Measurements from ENCODE around the gene PRPF19. TPM values are rescaled to one million over a fixed set of nuclear protein-coding genes. Genes with fewer than 3 reads are reported as not detected.

Gene PRPF19
- total and polyA plus RNA-seq, 2 of the 8 experiments (the other 6 are each of a cell fraction or from before 2014, with no cell fraction given): 107 to 141 TPM

DNA sequence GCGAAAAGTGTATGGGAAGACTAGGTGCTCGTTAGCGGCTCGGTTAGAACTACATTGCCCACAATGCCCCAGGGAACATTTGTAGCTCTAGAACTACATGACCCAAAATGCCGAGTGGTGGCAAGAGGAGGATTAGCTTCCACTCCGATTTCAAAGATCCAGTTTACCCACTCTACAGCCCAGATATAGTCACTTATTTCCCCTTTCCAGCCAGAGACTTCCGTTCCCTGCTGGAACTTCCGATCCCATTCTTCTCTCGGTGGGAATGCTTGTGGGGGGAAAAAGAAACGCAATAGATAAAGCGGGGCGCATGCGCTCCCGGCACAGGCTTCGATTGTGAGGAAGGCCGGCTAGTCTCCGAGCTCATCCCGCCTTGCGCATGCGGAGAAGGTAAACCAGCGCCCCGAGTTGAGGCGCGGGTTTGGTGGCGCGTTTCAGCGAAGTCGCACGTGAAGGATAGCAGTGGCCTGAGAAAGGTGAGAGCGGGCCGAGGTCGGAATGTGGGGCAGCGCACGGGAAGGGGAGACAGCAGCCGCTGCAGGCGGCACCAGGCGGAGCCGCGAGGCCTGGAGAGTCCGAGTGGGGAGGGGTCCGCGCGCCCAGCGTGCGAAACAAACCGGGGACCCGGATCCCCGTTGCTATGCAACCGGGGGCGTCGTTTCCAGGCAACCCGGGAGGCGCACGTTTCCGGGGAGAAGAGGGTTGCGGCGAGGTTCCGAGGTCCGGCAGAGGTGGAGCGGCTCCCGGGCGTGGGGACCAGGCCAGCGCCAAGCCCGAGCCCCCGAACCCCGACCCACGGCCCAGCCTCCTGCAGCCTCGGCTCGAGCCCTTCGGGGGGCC is 7.6 kb upstream of the PRPF19 start, which contains the start of gene TMEM109:
Gene TMEM109 (plus strand): TSS at position 366 of the 840 bp plus-strand sequence. CDS start 5,536 bp downstream, outside the sequence.
- ChIA-PET CTCF (ENCODE audit: partially characterized antibody) (interaction anchor here (0.8 to 2.6 kb wide), 8 partner anchors 9 to 219 kb away, joined by 3 to 10 read pairs (median 4); no protein-coding TSS in a partner anchor), POLR2A (ENCODE audit: partially characterized antibody) (interaction anchor here (0.7 to 4.2 kb wide), 9 partner anchors 9 to 448 kb away, joined by 3 to 28 read pairs (median 3); partner anchors contain the start of genes CYB561A3, PRPF19, PTGDR2 and TMEM132A)
- Histone ChIP-seq H3K9ac (replicated peaks in 1 of 4; ENCODE audit: extremely low read depth in 1 of 4, low read depth in 3 of 4, low read length in 3 of 4) (peak within 1 kb of the TSS; percentile 10 to 94 (median 82)), H2BK20ac (ENCODE audit: low read length) (peak within 1 kb of the TSS; percentile 66; the same call in 1 of the 2 replicates), H2BK120ac (replicated peaks; ENCODE audit: low read depth, low read length) (no peak within 1 kb of the TSS), H3K9me3 (ENCODE audit: insufficient read depth in 2 of 2, low read depth in 1 of 2, low read length in 1 of 2) (no peaks in the 10 kb centered on the region), H4K8ac (ENCODE audit: extremely low read depth, insufficient read depth, low read length) (peak within 1 kb of the TSS; percentile 93; the same call in 1 of the 2 replicates), H3K18ac (ENCODE audit: extremely low read depth, low read length) (peak within 1 kb of the TSS; percentile 96), H3K4me3 (ENCODE audit: extremely low read depth in 1 of 4, insufficient read depth in 2 of 4, low read depth in 3 of 4, low read length in 4 of 4) (peak within 1 kb of the TSS; percentile 63 to 82 (median 72)), H3K27me3 (replicated peaks in 1 of 4; ENCODE audit: control insufficient read depth in 3 of 4, extremely low read depth in 1 of 4, insufficient read depth in 3 of 4, low read length in 3 of 4) (peaks cover 0 to 2% (median 0%) of the 10 kb centered on the region in 4 experiments; a peak in 1 of 7 replicates), H3K79me2 (ENCODE audit: control insufficient read depth in 1 of 2, insufficient read depth in 2 of 2, low read length in 2 of 2) (peaks cover 5 to 19% of the 10 kb centered on the region in 2 experiments), H2AFZ (ENCODE audit: low read length) (peak within 1 kb of the TSS; percentile 97), H3K79me1 (ENCODE audit: low read depth, low read length) (no peaks in the 10 kb centered on the region; the same call in 1 of the 2 replicates), H3K56ac (replicated peaks; ENCODE audit: insufficient read length, low read depth, low read length) (peak within 1 kb of the TSS; percentile 81), H3K4me2 (ENCODE audit: insufficient read depth in 1 of 2, low read depth in 2 of 2, low read length in 2 of 2) (peak within 1 kb of the TSS; percentile 89 to 91), H3K27ac (ENCODE audit: low read depth, low read length) (peak within 1 kb of the TSS; percentile 78), H3K36me3 (ENCODE audit: control insufficient read depth in 2 of 4, insufficient read depth in 4 of 4, low read length in 3 of 4) (no peaks in the 10 kb centered on the region), H3K14ac (ENCODE audit: insufficient read length) (no peak within 1 kb of the TSS), H3K23ac (ENCODE audit: insufficient read length) (no peak within 1 kb of the TSS), H2AK5ac (ENCODE audit: low read depth, low read length) (no peak within 1 kb of the TSS), H4K91ac (replicated peaks; ENCODE audit: insufficient read length, low read length) (peak within 1 kb of the TSS; percentile 87), H4K20me1 (replicated peaks in 1 of 2; ENCODE audit: control insufficient read depth in 1 of 2, insufficient read depth in 2 of 2, low read length in 2 of 2) (peaks cover 0 to 5% of the 10 kb centered on the region in 2 experiments), H4K5ac (ENCODE audit: insufficient read length, low read depth, low read length) (peak within 1 kb of the TSS; percentile 99), H3K4ac (replicated peaks; ENCODE audit: insufficient read length, low read depth, low read length) (peak within 1 kb of the TSS; percentile 61), H2BK15ac (ENCODE audit: low read length) (peak within 1 kb of the TSS; percentile 82; the same call in 1 of the 2 replicates), H3K4me1 (replicated peaks in 1 of 4; ENCODE audit: control insufficient read depth in 3 of 4, insufficient read depth in 4 of 4, low read length in 3 of 4) (peaks cover 10 to 27% (median 18%) of the 10 kb centered on the region in 4 experiments), H3K23me2 (ENCODE audit: low read depth, low read length) (peaks cover 8% of the 10 kb centered on the region), H2BK5ac (ENCODE audit: low read depth, low read length) (peak within 1 kb of the TSS; percentile 82; the same call in 1 of the 2 replicates), H2BK12ac (ENCODE audit: low read depth, low read length) (peak within 1 kb of the TSS; percentile 94)
- FAIRE-seq: no peak
- 0% methylated on average over 61 of the region's 70 CpGs; no CpG with 5 or more reads in 1 of the 2 experiments for WGBS, 2 experiments (ENCODE audit: extremely low coverage in 1 of 2, insufficient coverage in 1 of 2, insufficient read length in 1 of 2, insufficient replicate concordance in 2 of 2, low coverage in 1 of 2, low lambda C conversion rate in 2 of 2, missing lambda C conversion rate in 1 of 2)
- DNase-seq (ENCODE audit: low read depth in 1 of 2, low spot score in 2 of 2): peak; percentile 60 to 90
- TF ChIP-seq FOSL1 (IDR thresholded peaks at IDR 0.05; ENCODE audit: insufficient read depth, low read depth, low read length) (no peak), POLR2A (IDR thresholded peaks at IDR 0.05; ENCODE audit: control extremely low read depth in 1 of 2, low read depth in 2 of 2, low read length in 2 of 2) (peak in 1 of 2 experiments; percentile 44; a peak in 2 of 3 replicates), RAD21 (IDR thresholded peaks at IDR 0.05 in 1 of 2, conservative IDR thresholded peaks at IDR 0.05 in 1 of 2; ENCODE audit: low read depth in 2 of 2, low read length in 2 of 2) (no peak), RBBP5 (IDR thresholded peaks at IDR 0.05; ENCODE audit: borderline replicate concordance, low read depth, low read length) (no peak), EZH2 (IDR thresholded peaks at IDR 0.05; ENCODE audit: low read depth, low read length, severe bottlenecking) (no peak), BRCA1 (IDR thresholded peaks at IDR 0.05; ENCODE audit: low read depth, low read length) (no peak), HDAC6 (IDR thresholded peaks at IDR 0.05; ENCODE audit: low read depth, low read length) (no peak), NANOG (IDR thresholded peaks at IDR 0.05; ENCODE audit: insufficient read depth, low read depth, low read length, poor library complexity, severe bottlenecking) (no peak)
- TF ChIP-seq, protein P1, sequence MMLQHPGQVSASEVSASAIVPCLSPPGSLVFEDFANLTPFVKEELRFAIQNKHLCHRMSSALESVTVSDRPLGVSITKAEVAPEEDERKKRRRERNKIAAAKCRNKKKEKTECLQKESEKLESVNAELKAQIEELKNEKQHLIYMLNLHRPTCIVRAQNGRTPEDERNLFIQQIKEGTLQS (IDR thresholded peaks at IDR 0.05; ENCODE audit: insufficient read depth, low read depth, low read length): no peak
